HepG2 (cell line): ENCODE data around the gene PLRG1. TPM values are rescaled to one million over a fixed set of nuclear protein-coding genes. Genes with fewer than 3 reads are reported as not detected.

Source experiments
- ATAC-seq: fragments of 200-7000 bp; cut with Tn5 transposase; 3 replicates; pipeline ENCODE4 v1.9.1; 2020; ENCODE audit warnings: mild to moderate bottlenecking, moderate library complexity
- BruUV-seq: library from RNA; stranded (reverse); fragments of 400-500 nt; replicated peaks from 2 replicates; lab custom pipeline; 2021; lab: Mats Ljungman, UMichigan
- CTCF ChIA-PET: fragments of 300-600 bp; formaldehyde crosslinking; extraction: SDS; loops from one replicate; lab custom pipeline; 2021; ENCODE audit warnings: low total read pairs, inconsistent platforms, low intra/inter-chr PET ratio; lab: Yijun Ruan, JAX
- POLR2A ChIA-PET: fragments of 350-600 bp; sonication (Branson Sonifier 250); formaldehyde crosslinking; loops from one replicate; lab custom pipeline; 2020; ENCODE audit warnings: antibody characterized with exemption, inconsistent platforms; lab: Yijun Ruan, JAX
- DNase-seq: peaks from one replicate; pipeline ENCODE4 v3.0.0-alpha.2; 2015; ENCODE audit warnings: low spot score
- FAIRE-seq: peaks from 3 replicates; lab custom pipeline; 2011; peaks lifted over from hg19 to GRCh38; lab: Jason Lieb, UNC
- H2AFZ ChIP-seq: one replicate; pipeline ENCODE4 v1.6.1; 2011; ENCODE audit warnings: low read length, inconsistent platforms
- H3K27ac ChIP-seq: fragments of 300-600 bp; 3 replicates; pipeline ENCODE4 v1.8.0; 2011; ENCODE audit warnings: mixed run types, mild to moderate bottlenecking, mixed read lengths, low read length, inconsistent platforms; ENCODE audit not compliant: insufficient read depth; ENCODE audit errors: extremely low read length
- H3K27me3 ChIP-seq, 2 experiments: fragments of 200-600 bp in 1 of 2; 2 replicates in 1 of 2; 3 replicates in 1 of 2; pipeline versions ENCODE4 v1.6.0 to v1.8.0; 2011; ENCODE audit warnings: low read length in 2 of 2, mild to moderate bottlenecking in 2 of 2, moderate library complexity in 2 of 2, inconsistent platforms in 1 of 2; ENCODE audit not compliant: insufficient read depth in 2 of 2, control insufficient read depth in 1 of 2
- H3K36me3 ChIP-seq, 2 experiments: fragments of 200-600 bp in 1 of 2; replicated peaks in 1 of 2; 2 replicates in 1 of 2; 3 replicates in 1 of 2; pipeline versions ENCODE4 v1.5.1 to v1.8.0; 2011; ENCODE audit warnings: low read length in 2 of 2, inconsistent platforms in 1 of 2; ENCODE audit not compliant: insufficient read depth in 2 of 2, control insufficient read depth in 1 of 2
- H3K4me1 ChIP-seq: 2 replicates; pipeline ENCODE4 v1.5.1; 2012; ENCODE audit warnings: low read length, inconsistent platforms; ENCODE audit not compliant: insufficient read depth
- H3K4me2 ChIP-seq: 2 replicates; pipeline ENCODE4 v1.6.0; 2011; ENCODE audit warnings: low read depth, low read length, inconsistent platforms
- H3K4me3 ChIP-seq, 3 experiments: fragments of 200-600 bp in 1 of 3; sonication (generic), shearing (Covaris generic) in 1 of 3; replicated peaks in 1 of 3; 2 replicates each; pipeline ENCODE4 v1.5.1; 2011 to 2016; ENCODE audit warnings: low read length in 3 of 3, inconsistent platforms in 2 of 3, low read depth in 2 of 3, mild to moderate bottlenecking in 2 of 3, control low read depth in 1 of 3, mixed read lengths in 1 of 3; ENCODE audit not compliant: insufficient read depth in 1 of 3
- H3K79me2 ChIP-seq: one replicate; pipeline ENCODE4 v1.6.1; 2011; ENCODE audit warnings: low read length, inconsistent platforms; ENCODE audit not compliant: insufficient read depth
- H3K9ac ChIP-seq: 2 replicates; pipeline ENCODE4 v1.6.0; 2011; ENCODE audit warnings: mild to moderate bottlenecking, low read depth, low read length, inconsistent platforms; ENCODE audit not compliant: insufficient read depth
- H3K9me3 ChIP-seq: 2 replicates; pipeline ENCODE4 v1.5.1; 2012; ENCODE audit warnings: mild to moderate bottlenecking, low read length
- H4K20me1 ChIP-seq: 2 replicates; pipeline ENCODE4 v1.6.0; 2011; ENCODE audit warnings: inconsistent platforms, mild to moderate bottlenecking, low read length, moderate library complexity; ENCODE audit not compliant: insufficient read depth
- GATAD1 ChIP-seq: IDR thresholded peaks from 2 replicates; pipeline ENCODE4 v1.6.1; 2016; ENCODE audit warnings: missing genetic modification reagents, missing compliant biosample characterization
- GATAD2A ChIP-seq: IDR thresholded peaks from 2 replicates; pipeline ENCODE4 v1.6.1; 2016
- GZF1 ChIP-seq: sonication (generic); formaldehyde crosslinking; IDR thresholded peaks from 2 replicates; pipeline ENCODE4 v1.5.1; 2020; ENCODE audit warnings: mild to moderate bottlenecking, missing genetic modification reagents
- HINFP ChIP-seq: sonication (generic); formaldehyde crosslinking; IDR thresholded peaks from 2 replicates; pipeline ENCODE4 v1.4.0; 2020; ENCODE audit warnings: low read depth, mild to moderate bottlenecking, missing genetic modification reagents
- LRRFIP1 ChIP-seq: sonication (generic); formaldehyde crosslinking; conservative IDR thresholded peaks from 2 replicates; pipeline ENCODE4 v1.4.0; 2020; ENCODE audit warnings: missing genetic modification reagents
- MTERF4 ChIP-seq: sonication (generic); formaldehyde crosslinking; IDR thresholded peaks from 2 replicates; pipeline ENCODE4 v1.8.0; 2023; ENCODE audit warnings: mild to moderate bottlenecking, missing genetic modification reagents
- PCBP1 ChIP-seq: fragments of 200-400 bp; formaldehyde crosslinking; IDR thresholded peaks from 2 replicates; pipeline ENCODE4 v1.6.1; 2017; ENCODE audit warnings: mild to moderate bottlenecking, low read depth, low read length, borderline replicate concordance
- RFX5 ChIP-seq: IDR thresholded peaks from 2 replicates; pipeline ENCODE4 v1.6.1; 2011; ENCODE audit warnings: low read depth, low read length, improper control_type of control experiment
- ZBTB2 ChIP-seq: sonication (generic); formaldehyde crosslinking; IDR thresholded peaks from 2 replicates; pipeline ENCODE4 v1.8.0; 2022; ENCODE audit warnings: low read depth, missing genetic modification reagents
- ZC3H13 ChIP-seq: sonication (generic); formaldehyde crosslinking; IDR thresholded peaks from 2 replicates; pipeline ENCODE4 v1.8.1; 2023; ENCODE audit warnings: mild to moderate bottlenecking, missing genetic modification reagents, moderate library complexity
- ZFP36L2 ChIP-seq: sonication (generic); formaldehyde crosslinking; IDR thresholded peaks from 2 replicates; pipeline ENCODE4 v1.4.0; 2020; ENCODE audit warnings: missing genetic modification reagents
- ZNF276 ChIP-seq: sonication (generic); formaldehyde crosslinking; IDR thresholded peaks from 2 replicates; pipeline ENCODE4 v1.4.0; 2020; ENCODE audit warnings: mild to moderate bottlenecking, low read depth, missing genetic modification reagents
- ZNF326 ChIP-seq: sonication (generic); formaldehyde crosslinking; IDR thresholded peaks from 2 replicates; pipeline ENCODE4 v1.4.0; 2020; ENCODE audit warnings: missing genetic modification reagents, borderline replicate concordance
- ZNF629 ChIP-seq: sonication (generic); formaldehyde crosslinking; conservative IDR thresholded peaks from 2 replicates; pipeline ENCODE4 v1.5.0; 2020; ENCODE audit warnings: missing genetic modification reagents
- ZNF75D ChIP-seq: sonication (generic); formaldehyde crosslinking; IDR thresholded peaks from 2 replicates; pipeline ENCODE4 v1.8.1; 2023; ENCODE audit warnings: missing genetic modification reagents, mild to moderate bottlenecking, borderline replicate concordance
- WGBS: methylation state at CpG from one replicate; pipeline ENCODE4 v1.1.6; 2017; ENCODE audit warnings: low lambda C conversion rate; 5-methylcytosine and 5-hydroxymethylcytosine counted together
- in situ Hi-C: cut with HindIII; loops from 2 replicates; pipeline ENCODE4 v1.10.0; 2017; ENCODE audit warnings: low pct_unique_long_range_greater_than_20kb; ENCODE audit not compliant: extremely low pct_ligation_motif_present
- intact Hi-C: fragments of 100-400 bp; cut with micrococcal nuclease; formaldehyde crosslinking; loops from one replicate; pipeline ENCODE4 v1.10.0; 2022; ENCODE audit not compliant: unreplicated experiment
- polyA plus RNA-seq, 8 experiments: library from polyadenylated mRNA; depleted of rRNA in 3 of 8; stranded (reverse) in 7 of 8; unstranded in 1 of 8; fragments of >200 nt; fragmentation: Illumina TruSeq in 4 of 8; extraction: Trizol in 4 of 8; gene quantifications; 2 replicates each; pipeline versions ENCODE4 v1.2.1 to v1.2.3, GENCODE V29; 2011 to 2016; ENCODE audit warnings: low read depth in 4 of 8, missing spikeins in 1 of 8, mixed read lengths in 1 of 8; ENCODE audit not compliant: insufficient read depth in 1 of 8
- total RNA-seq, 5 experiments: library from RNA; depleted of rRNA; stranded (reverse); fragments of >200 nt; fragmentation: Illumina TruSeq; extraction: Trizol; gene quantifications; 2 replicates each; pipeline ENCODE4 v1.2.3, GENCODE V29; 2016; ENCODE audit warnings: low read depth in 1 of 5

PLRG1 gene
- total and polyA plus RNA-seq, 2 of the 13 experiments (the other 11 are each of a cell fraction or from before 2014, with no cell fraction given) = 77.3 to 110 TPM

GRCh38 chr4:154574311-154574710 lies 24.1 kb upstream of the PLRG1 start:
- H3K4me1 ChIP-seq = peaks cover 38% of the 10 kb centered on the region
- no peak for DNase-seq
- no TSS peak for BruUV-seq
- H3K79me2 ChIP-seq = no peaks in the 10 kb centered on the region
- POLR2A ChIA-PET = interaction anchor here (0.9 to 1.8 kb wide), 4 partner anchors 12 to 38 kb away, joined by 3 to 5 read pairs (median 4); partner anchors contain the start of genes FGA and FGG
- H2AFZ ChIP-seq = no peak overlapping the region
- no peak overlapping the region for H3K4me2 ChIP-seq
- in situ Hi-C loops = no loop called here
- no peak overlapping the region for H3K9ac ChIP-seq
- CTCF ChIA-PET = no interaction called here
- H3K27ac ChIP-seq = no peak overlapping the region
- FAIRE-seq = no peak
- no peaks in the 10 kb centered on the region for H3K27me3 ChIP-seq
- H4K20me1 ChIP-seq = no peaks in the 10 kb centered on the region
- H3K9me3 ChIP-seq = no peaks in the 10 kb centered on the region
- H3K4me3 ChIP-seq = no peak overlapping the region
- TF ChIP-seq GATAD2A (CRISPR knock-in tag) (no peak), ZNF629 (no peak), MTERF4 (CRISPR knock-in tag) (no peak), RFX5 (no peak), ZNF326 (no peak), PCBP1 (no peak), LRRFIP1 (CRISPR knock-in tag) (no peak), ZBTB2 (CRISPR knock-in tag) (no peak), ZNF276 (CRISPR knock-in tag) (no peak), ZNF75D (no peak), ZC3H13 (no peak), GATAD1 (CRISPR knock-in tag) (no peak), ZFP36L2 (no peak), GZF1 (CRISPR knock-in tag) (no peak), HINFP (CRISPR knock-in tag) (no peak)
- intact Hi-C loops = loop anchor here (1.0 kb wide), 1 partner anchor 27 kb away; no protein-coding TSS in a partner anchor
- 0 out of 5 replicates have a peak, but pooled peaks cover 0 to 4% of the 10 kb centered on the region in 2 experiments for H3K36me3 ChIP-seq
- no peak for ATAC-seq
- 100% methylated on average over 3 of the region's 3 CpGs for WGBS
